Tibial nerve (tissue), 4 donors: ENCODE results near the gene PAPOLB.

Experiments
- CTCF ChIP-seq, 5 experiments: fragments of 200-600 bp in 3 of 5; fragments of 450-650 bp in 2 of 5; sonication (generic) in 3 of 5; IDR thresholded peaks; one replicate each; pipeline ENCODE4 v1.5.1; 2016 to 2019; ENCODE audit warnings: antibody characterized with exemption in 5 of 5, mild to moderate bottlenecking in 3 of 5, moderate library complexity in 2 of 5
- EP300 ChIP-seq, 2 donors: sonication (generic); formaldehyde crosslinking; IDR thresholded peaks; one replicate each; pipeline ENCODE4 v1.6.1; 2017; ENCODE audit warnings: antibody characterized with exemption in 2 of 2, mild to moderate bottlenecking in 1 of 2
- POLR2A ChIP-seq, 2 donors: fragments of 450-650 bp; IDR thresholded peaks; one replicate each; pipeline ENCODE4 v1.6.1; 2017; ENCODE audit warnings: antibody characterized with exemption in 2 of 2, mild to moderate bottlenecking in 2 of 2, moderate library complexity in 2 of 2

- TF ChIP-seq CTCF (IDR thresholded peaks at IDR 0.05): no peak
- TF ChIP-seq POLR2A (IDR thresholded peaks at IDR 0.05): no peak
- no peak for TF ChIP-seq EP300 (IDR thresholded peaks at IDR 0.05)
These were observed 27.9 kb downstream of the PAPOLB start for GRCh38 chr7:4833691-4834600.
